Measurements from ENCODE around the gene CNTNAP5. TPM values are rescaled to one million over a fixed set of nuclear protein-coding genes. Genes with fewer than 3 reads are reported as not detected.

CNTNAP5 gene
- total RNA-seq, 1 donor from 2014 or later: not detected

- no peaks in the 10 kb centered on the region for H3K27me3 ChIP-seq (ENCODE audit: control insufficient read depth, insufficient read depth, low read length)
These were observed 9.2 kb downstream of the CNTNAP5 start for GRCh38 chr2:124034265-124034664.

GRCh38 chr2:124035001-124035400 is 9.9 kb downstream of the CNTNAP5 start:
- Histone ChIP-seq H3K4me3 (ENCODE audit: low read depth, low read length) (no peak overlapping the region), H3K36me3 (ENCODE audit: control insufficient read depth, insufficient read depth, low read length) (no peaks in the 10 kb centered on the region), H3K27me3 (ENCODE audit: control insufficient read depth, insufficient read depth, low read length) (no peaks in the 10 kb centered on the region)
- no peak for DNase-seq (ENCODE audit: low read depth)
- no peak for TF ChIP-seq CTCF (IDR thresholded peaks at IDR 0.05; ENCODE audit: insufficient read depth, low read length, poor library complexity, severe bottlenecking)

More at GRCh38 chr2:124034265-124034664, 9.2 kb downstream of the CNTNAP5 start:
- DNase-seq (ENCODE audit: low read depth): no peak
- Histone ChIP-seq H3K4me3 (ENCODE audit: low read depth, low read length) (no peak overlapping the region), H3K36me3 (ENCODE audit: control insufficient read depth, insufficient read depth, low read length) (no peaks in the 10 kb centered on the region)
- no peak for TF ChIP-seq CTCF (IDR thresholded peaks at IDR 0.05; ENCODE audit: insufficient read depth, low read length, poor library complexity, severe bottlenecking)

GRCh38 chr2:124039032-124039431 is 13.9 kb downstream of the CNTNAP5 start:
- Histone ChIP-seq H3K27me3 (ENCODE audit: control insufficient read depth, insufficient read depth, low read length) (no peaks in the 10 kb centered on the region), H3K36me3 (ENCODE audit: control insufficient read depth, insufficient read depth, low read length) (no peaks in the 10 kb centered on the region), H3K4me3 (ENCODE audit: low read depth, low read length) (no peak overlapping the region)
- TF ChIP-seq CTCF (IDR thresholded peaks at IDR 0.05; ENCODE audit: insufficient read depth, low read length, poor library complexity, severe bottlenecking): no peak
- no peak for DNase-seq (ENCODE audit: low read depth)

- no peaks in the 10 kb centered on the region for H3K36me3 ChIP-seq (ENCODE audit: control insufficient read depth, insufficient read depth, low read length)
These were observed 14.7 kb downstream of the CNTNAP5 start for GRCh38 chr2:124039762-124040291.

GRCh38 chr2:124045894-124046293 is 20.8 kb downstream of the CNTNAP5 start:
- TF ChIP-seq CTCF (IDR thresholded peaks at IDR 0.05; ENCODE audit: insufficient read depth, low read length, poor library complexity, severe bottlenecking): no peak
- Histone ChIP-seq H3K36me3 (ENCODE audit: control insufficient read depth, insufficient read depth, low read length) (no peaks in the 10 kb centered on the region), H3K27me3 (ENCODE audit: control insufficient read depth, insufficient read depth, low read length) (no peaks in the 10 kb centered on the region), H3K4me3 (ENCODE audit: low read depth, low read length) (no peak overlapping the region)
- DNase-seq (ENCODE audit: low read depth): no peak

More at GRCh38 chr2:124039762-124040291, 14.7 kb downstream of the CNTNAP5 start:
- no peak for TF ChIP-seq CTCF (IDR thresholded peaks at IDR 0.05; ENCODE audit: insufficient read depth, low read length, poor library complexity, severe bottlenecking)
- Histone ChIP-seq H3K27me3 (ENCODE audit: control insufficient read depth, insufficient read depth, low read length) (no peaks in the 10 kb centered on the region), H3K4me3 (ENCODE audit: low read depth, low read length) (no peak overlapping the region)
- no peak for DNase-seq (ENCODE audit: low read depth)

- Histone ChIP-seq H3K4me3 (ENCODE audit: low read depth, low read length) (no peak overlapping the region), H3K27me3 (ENCODE audit: control insufficient read depth, insufficient read depth, low read length) (no peaks in the 10 kb centered on the region), H3K36me3 (ENCODE audit: control insufficient read depth, insufficient read depth, low read length) (no peaks in the 10 kb centered on the region)
- DNase-seq (ENCODE audit: low read depth): no peak
- no peak for TF ChIP-seq CTCF (IDR thresholded peaks at IDR 0.05; ENCODE audit: insufficient read depth, low read length, poor library complexity, severe bottlenecking)
These were observed 21.2 kb downstream of the CNTNAP5 start for GRCh38 chr2:124046332-124046731.

Data from kidney epithelial cell (primary cell).